Measurements from ENCODE around the gene LPP.

DNA sequence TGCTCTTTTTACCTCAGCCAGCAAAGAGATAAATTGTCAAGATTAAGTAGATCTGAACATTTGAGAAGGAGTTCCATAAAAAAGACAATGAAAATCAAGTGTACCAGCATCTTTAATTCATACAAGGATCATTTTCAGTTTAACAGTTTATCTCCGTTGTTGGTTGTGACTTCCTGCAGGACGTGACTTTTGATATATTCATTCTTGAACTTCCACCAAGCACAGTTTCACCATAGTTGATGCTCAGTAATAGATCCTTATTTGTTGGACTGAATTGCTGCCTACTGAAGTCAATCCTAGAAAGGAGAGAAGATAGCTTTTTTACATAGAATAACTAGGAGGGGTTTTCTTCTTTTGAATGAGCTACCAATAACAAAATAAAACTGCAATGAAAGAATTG is 408.2 kb downstream of the LPP start:
- TF ChIP-seq POLR2A (IDR thresholded peaks at IDR 0.05; ENCODE audit: low read length) (no peak), GATA1 (IDR thresholded peaks at IDR 0.05; ENCODE audit: low read depth, low read length) (no peak)
